ENCODE measurements around the gene CNNM2. TPM values are rescaled to one million over a fixed set of nuclear protein-coding genes. Genes with fewer than 3 reads are reported as not detected.

Gene CNNM2
- total RNA-seq, 1 experiment from 2014 or later, result 7.2 TPM

GRCh38 chr10:103060575-103060974 lies 142.5 kb downstream of the CNNM2 start:
- intact Hi-C loops (cut with micrococcal nuclease), result no loop called here
- no peak overlapping the region for H3K27ac ChIP-seq (ENCODE audit: low read length)
- ATAC-seq (no peak), DNase-seq (no peak)
- H3K9me2 ChIP-seq (replicated peaks; ENCODE audit: low read length), result no peaks in the 10 kb centered on the region
- no peaks in the 10 kb centered on the region for H3K36me3 ChIP-seq (ENCODE audit: low read depth, low read length)
- H3F3A ChIP-seq (ENCODE audit: low read length, unreplicated experiment), result no peaks in the 10 kb centered on the region
- no peak overlapping the region for H2AFZ ChIP-seq (ENCODE audit: low read length)
- no peak overlapping the region for H3K4me2 ChIP-seq (ENCODE audit: low read length)
- TF ChIP-seq EZH2 (IDR thresholded peaks at IDR 0.05; ENCODE audit: low read length, unreplicated experiment) (no peak), CTCF (conservative IDR thresholded peaks at IDR 0.05; ENCODE audit: low read depth, low read length) (no peak), EZH2phosphoT487 (IDR thresholded peaks at IDR 0.05; ENCODE audit: borderline replicate concordance, low read length) (no peak)
- BruUV-seq (replicated peaks), result no TSS peak
- no peaks in the 10 kb centered on the region for H3K79me2 ChIP-seq (ENCODE audit: low read length)
- no peaks in the 10 kb centered on the region for H3K27me3 ChIP-seq (ENCODE audit: low read length)
- no peaks in the 10 kb centered on the region for H3K9me3 ChIP-seq (ENCODE audit: low read length)
- ChIA-PET POLR2A (ENCODE audit: unreplicated experiment) (no interaction called here), CTCF (no interaction called here)
- no peaks in the 10 kb centered on the region for H4K20me1 ChIP-seq (ENCODE audit: low read length)
- no peak overlapping the region for H3K9ac ChIP-seq (ENCODE audit: low read length)
- H3K4me1 ChIP-seq (ENCODE audit: insufficient read depth, low read length), result no peaks in the 10 kb centered on the region
- no peak overlapping the region for H3K4me3 ChIP-seq (ENCODE audit: low read length)

DNA sequence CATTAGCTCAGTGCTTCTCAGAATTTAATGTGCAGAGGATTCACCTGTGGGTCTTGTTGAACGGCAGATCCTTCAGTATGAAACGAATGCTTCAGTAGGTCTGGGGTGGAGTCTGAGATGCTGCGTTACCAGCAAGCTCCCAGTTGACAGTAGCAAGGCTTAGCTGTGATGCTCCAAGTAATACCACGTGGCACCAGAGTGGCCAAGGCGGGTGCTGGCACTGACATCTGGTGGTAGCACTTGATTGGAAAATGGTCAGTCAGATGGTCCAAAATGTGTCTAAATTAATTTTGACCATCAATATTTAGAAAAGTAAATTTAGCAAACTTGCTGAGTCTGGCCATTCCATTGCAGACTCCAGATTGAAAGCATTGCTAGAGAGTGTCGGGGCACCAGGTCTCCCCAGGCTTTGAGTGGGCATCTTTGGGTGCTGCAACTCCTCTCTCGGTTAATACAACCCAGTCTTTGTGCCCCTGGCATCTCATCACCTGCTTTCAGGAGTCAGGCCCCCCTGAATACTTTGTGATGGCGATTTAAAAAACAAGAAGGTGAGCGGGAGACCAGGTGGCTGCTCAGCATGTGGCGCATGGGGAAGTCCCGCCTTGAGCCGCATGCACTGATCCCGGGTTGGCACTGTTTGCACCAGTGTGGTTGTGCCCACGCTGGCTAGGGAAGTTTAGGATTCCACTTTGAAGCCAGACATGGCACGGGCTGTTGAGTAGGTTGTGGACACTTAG lies 144.9 kb downstream of the CNNM2 start:
- intact Hi-C loops (cut with micrococcal nuclease), result no loop called here
- no peaks in the 10 kb centered on the region for H3K79me2 ChIP-seq (ENCODE audit: low read length)
- DNase-seq, result peak; percentile 27
- H3K9me3 ChIP-seq (ENCODE audit: low read length), result no peaks in the 10 kb centered on the region
- TF ChIP-seq EZH2phosphoT487 (IDR thresholded peaks at IDR 0.05; ENCODE audit: borderline replicate concordance, low read length) (no peak), EZH2 (IDR thresholded peaks at IDR 0.05; ENCODE audit: low read length, unreplicated experiment) (no peak), CTCF (conservative IDR thresholded peaks at IDR 0.05; ENCODE audit: low read depth, low read length) (peak; percentile 47; the same call in 1 of the 2 replicates)
- H3K27ac ChIP-seq (ENCODE audit: low read length), result no peak overlapping the region
- no peak overlapping the region for H3K4me3 ChIP-seq (ENCODE audit: low read length)
- no peaks in the 10 kb centered on the region for H3F3A ChIP-seq (ENCODE audit: low read length, unreplicated experiment)
- CTCF ChIA-PET, result interaction anchor here (1.3 kb wide), 1 partner anchor 146 kb away, joined by 3 read pairs; no protein-coding TSS in a partner anchor
- POLR2A ChIA-PET (ENCODE audit: unreplicated experiment), result no interaction called here
- H3K27me3 ChIP-seq (ENCODE audit: low read length), result no peaks in the 10 kb centered on the region
- ATAC-seq, result peak; percentile 54
- no peaks in the 10 kb centered on the region for H3K9me2 ChIP-seq (replicated peaks; ENCODE audit: low read length)
- H3K4me1 ChIP-seq (ENCODE audit: insufficient read depth, low read length), result no peaks in the 10 kb centered on the region
- H4K20me1 ChIP-seq (ENCODE audit: low read length), result no peaks in the 10 kb centered on the region
- H3K36me3 ChIP-seq (ENCODE audit: low read depth, low read length), result no peaks in the 10 kb centered on the region
- H3K9ac ChIP-seq (ENCODE audit: low read length), result no peak overlapping the region
- BruUV-seq (replicated peaks), result no TSS peak
- H2AFZ ChIP-seq (ENCODE audit: low read length), result no peak overlapping the region
- no peak overlapping the region for H3K4me2 ChIP-seq (ENCODE audit: low read length)

DNA sequence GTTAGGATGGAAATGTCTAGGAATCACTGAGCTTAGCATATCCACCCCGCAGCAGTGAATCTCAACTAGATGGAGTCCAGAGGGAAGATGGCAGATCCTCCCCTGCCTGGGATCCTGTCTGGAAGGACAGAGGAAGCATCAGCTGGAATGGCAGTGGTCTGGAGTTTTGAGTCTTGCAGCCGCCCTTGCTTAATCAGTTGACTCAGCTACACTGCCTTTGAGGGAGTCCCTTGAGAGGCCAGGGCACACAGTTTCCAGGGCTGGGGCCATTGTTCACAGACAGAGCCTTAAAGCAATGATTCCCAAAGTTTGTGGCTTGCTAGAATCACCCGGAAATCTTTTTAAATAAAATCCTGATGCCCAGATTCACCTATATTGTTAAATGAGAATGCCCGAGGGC lies 146.9 kb downstream of the CNNM2 start:
- Histone ChIP-seq H3K27me3 (ENCODE audit: low read length) (no peaks in the 10 kb centered on the region), H2AFZ (ENCODE audit: low read length) (no peak overlapping the region), H3K9me2 (replicated peaks; ENCODE audit: low read length) (no peaks in the 10 kb centered on the region), H3F3A (ENCODE audit: low read length, unreplicated experiment) (no peaks in the 10 kb centered on the region), H3K9ac (ENCODE audit: low read length) (no peak overlapping the region), H3K4me2 (ENCODE audit: low read length) (no peak overlapping the region), H3K4me1 (ENCODE audit: insufficient read depth, low read length) (no peaks in the 10 kb centered on the region), H4K20me1 (ENCODE audit: low read length) (no peaks in the 10 kb centered on the region), H3K79me2 (ENCODE audit: low read length) (no peaks in the 10 kb centered on the region), H3K36me3 (ENCODE audit: low read depth, low read length) (no peaks in the 10 kb centered on the region), H3K9me3 (ENCODE audit: low read length) (no peaks in the 10 kb centered on the region), H3K27ac (ENCODE audit: low read length) (no peak overlapping the region), H3K4me3 (ENCODE audit: low read length) (no peak overlapping the region)
- ChIA-PET CTCF (no interaction called here), POLR2A (ENCODE audit: unreplicated experiment) (no interaction called here)
- TF ChIP-seq EZH2 (IDR thresholded peaks at IDR 0.05; ENCODE audit: low read length, unreplicated experiment), result no peak
- TF ChIP-seq EZH2phosphoT487 (IDR thresholded peaks at IDR 0.05; ENCODE audit: borderline replicate concordance, low read length), result no peak
- no peak for TF ChIP-seq CTCF (conservative IDR thresholded peaks at IDR 0.05; ENCODE audit: low read depth, low read length)
- intact Hi-C loops (cut with micrococcal nuclease), result no loop called here
- no TSS peak for BruUV-seq (replicated peaks)
- no peak for DNase-seq
- ATAC-seq, result no peak
